ENCODE data around the gene LYZL2. TPM values are rescaled to one million over a fixed set of nuclear protein-coding genes. Genes with fewer than 3 reads are reported as not detected.

Gene LYZL2
- total and polyA plus RNA-seq, 2 of the 8 experiments (the other 6 are each of a cell fraction or from before 2014, with no cell fraction given): not detected

- TF ChIP-seq MAFK (IDR thresholded peaks at IDR 0.05; ENCODE audit: low read depth, low read length): no peak
- no peak for TF ChIP-seq ATF3 (IDR thresholded peaks at IDR 0.05; ENCODE audit: insufficient read depth, low read depth, low read length)
- no peak for TF ChIP-seq SRF (IDR thresholded peaks at IDR 0.05; ENCODE audit: low read depth, low read length)
These were observed 29.5 kb downstream of the LYZL2 start (continued) for GRCh38 chr10:30600005-30600404.
